ENCODE results near the gene IFT74.
"Not testable (repeated sequence)": the region's sequence is repeated elsewhere in the genome, so short reads cannot be mapped to it uniquely, and the experiment has no call there.

Gene IFT74

GRCh38 chr9:27093384-27094067 is 137.3 kb downstream of the IFT74 start:
- H3K4me3 ChIP-seq (ENCODE audit: low read length); H3K36me3 ChIP-seq (ENCODE audit: insufficient read depth, low read length); H3K4me1 ChIP-seq (ENCODE audit: insufficient read depth, low read length); H3K9me3 ChIP-seq (ENCODE audit: low read length); H3K27me3 ChIP-seq (ENCODE audit: insufficient read depth, low read length); H2AFZ ChIP-seq (ENCODE audit: low read depth, low read length): not testable (repeated sequence)

GRCh38 chr9:27094640-27095298 is 138.6 kb downstream of the IFT74 start:
- H3K9me3 ChIP-seq (ENCODE audit: low read length): no peaks in the 10 kb centered on the region
- H3K36me3 ChIP-seq (ENCODE audit: insufficient read depth, low read length): no peaks in the 10 kb centered on the region
- H3K4me3 ChIP-seq (ENCODE audit: low read length): no peak overlapping the region
- peaks cover 5% of the 10 kb centered on the region for H3K4me1 ChIP-seq (ENCODE audit: insufficient read depth, low read length)
- no peak overlapping the region for H2AFZ ChIP-seq (ENCODE audit: low read depth, low read length)
- no peaks in the 10 kb centered on the region for H3K27me3 ChIP-seq (ENCODE audit: insufficient read depth, low read length)

GRCh38 chr9:27107241-27107640 is 151.0 kb downstream of the IFT74 start:
- H3K9me3 ChIP-seq (ENCODE audit: low read length): no peaks in the 10 kb centered on the region
- no peak overlapping the region for H3K4me3 ChIP-seq (ENCODE audit: low read length)
- H3K36me3 ChIP-seq (ENCODE audit: insufficient read depth, low read length): no peaks in the 10 kb centered on the region
- H3K4me1 ChIP-seq (ENCODE audit: insufficient read depth, low read length): no peaks in the 10 kb centered on the region
- no peaks in the 10 kb centered on the region for H3K27me3 ChIP-seq (ENCODE audit: insufficient read depth, low read length)
- H2AFZ ChIP-seq (ENCODE audit: low read depth, low read length): no peak overlapping the region

DNA sequence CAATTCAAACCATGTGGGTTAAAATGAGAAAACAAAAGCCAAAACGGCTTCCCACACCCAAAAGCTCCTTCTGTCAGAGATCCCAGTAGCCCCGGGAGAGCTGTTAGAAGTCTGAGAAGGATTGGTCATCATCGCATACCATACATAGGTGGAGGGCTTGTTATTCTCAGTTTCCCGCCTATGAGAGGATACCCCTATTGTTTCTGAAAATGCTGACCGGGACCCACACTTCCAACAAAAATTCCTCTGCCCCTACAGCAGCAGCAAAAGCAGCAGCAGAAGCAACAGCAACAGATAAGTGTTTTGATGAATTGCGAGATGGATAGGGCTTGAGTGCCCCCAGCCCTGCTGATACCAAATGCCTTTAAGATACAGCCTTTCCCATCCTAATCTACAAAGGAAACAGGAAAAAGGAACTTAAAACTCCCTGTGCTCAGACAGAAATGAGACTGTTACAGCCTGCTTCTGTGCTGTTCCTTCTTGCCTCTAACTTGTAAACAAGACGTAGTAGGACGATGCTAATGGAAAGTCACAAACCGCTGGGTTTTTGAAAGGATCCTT is 152.8 kb downstream of the IFT74 start, which contains the start of gene TEK:
Gene TEK, plus strand, starts transcription at position 245 of the 561 bp plus-strand sequence. CDS start 366 bp downstream, outside the sequence.
- H3K36me3 ChIP-seq (ENCODE audit: insufficient read depth, low read length): no peaks in the 10 kb centered on the region

GRCh38 chr9:27109621-27110020 is 153.4 kb downstream of the IFT74 start:
- Histone ChIP-seq H3K4me3 (ENCODE audit: low read length) (no peak overlapping the region), H3K9me3 (ENCODE audit: low read length) (no peaks in the 10 kb centered on the region), H3K27me3 (ENCODE audit: insufficient read depth, low read length) (no peaks in the 10 kb centered on the region), H3K36me3 (ENCODE audit: insufficient read depth, low read length) (no peaks in the 10 kb centered on the region), H3K4me1 (ENCODE audit: insufficient read depth, low read length) (no peaks in the 10 kb centered on the region), H2AFZ (ENCODE audit: low read depth, low read length) (no peak overlapping the region)

More for the DNA sequence above, 152.8 kb downstream of the IFT74 start, which contains the start of gene TEK:
- no peaks in the 10 kb centered on the region for H3K4me1 ChIP-seq (ENCODE audit: insufficient read depth, low read length)
- H3K4me3 ChIP-seq (ENCODE audit: low read length): no peak within 1 kb of the TSS
- no peak within 1 kb of the TSS for H2AFZ ChIP-seq (ENCODE audit: low read depth, low read length)
- no peaks in the 10 kb centered on the region for H3K9me3 ChIP-seq (ENCODE audit: low read length)
- H3K27me3 ChIP-seq (ENCODE audit: insufficient read depth, low read length): no peaks in the 10 kb centered on the region

GRCh38 chr9:27110181-27110580 is 154.0 kb downstream of the IFT74 start:
- Histone ChIP-seq H3K27me3 (ENCODE audit: insufficient read depth, low read length) (no peaks in the 10 kb centered on the region), H3K4me3 (ENCODE audit: low read length) (no peak overlapping the region), H3K9me3 (ENCODE audit: low read length) (no peaks in the 10 kb centered on the region), H2AFZ (ENCODE audit: low read depth, low read length) (no peak overlapping the region), H3K4me1 (ENCODE audit: insufficient read depth, low read length) (no peaks in the 10 kb centered on the region), H3K36me3 (ENCODE audit: insufficient read depth, low read length) (no peaks in the 10 kb centered on the region)

DNA sequence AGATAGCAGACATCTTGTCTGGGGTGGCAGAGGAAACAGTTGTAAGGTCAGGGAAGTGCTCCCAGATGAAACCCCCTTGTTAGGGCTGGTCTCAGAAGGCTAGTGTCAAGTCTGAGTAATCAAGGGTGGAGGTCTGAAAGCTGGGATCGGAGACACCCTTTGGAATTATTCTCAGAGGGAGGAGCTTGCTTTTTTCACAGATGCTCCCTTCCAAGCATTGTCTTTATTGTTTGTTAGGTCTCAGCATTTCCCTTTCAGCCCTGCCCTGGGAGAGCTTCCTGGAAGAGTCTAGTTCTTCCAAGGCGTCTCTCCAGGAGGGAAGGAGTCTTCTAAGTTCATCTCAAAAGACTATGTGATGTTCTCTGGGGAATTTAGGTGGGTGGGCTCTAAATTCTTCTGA is 156.0 kb downstream of the IFT74 start:
- no peaks in the 10 kb centered on the region for H3K36me3 ChIP-seq (ENCODE audit: insufficient read depth, low read length)
- no peaks in the 10 kb centered on the region for H3K4me1 ChIP-seq (ENCODE audit: insufficient read depth, low read length)
- no peaks in the 10 kb centered on the region for H3K9me3 ChIP-seq (ENCODE audit: low read length)
- H3K4me3 ChIP-seq (ENCODE audit: low read length): no peak overlapping the region
- H3K27me3 ChIP-seq (ENCODE audit: insufficient read depth, low read length): no peaks in the 10 kb centered on the region
- no peak overlapping the region for H2AFZ ChIP-seq (ENCODE audit: low read depth, low read length)

All from neuron (in vitro differentiated cells).